Fibroblast of gingiva (primary cell): Measurements from ENCODE around the gene PPDPF.
"Not testable (repeated sequence)": the region's sequence is repeated elsewhere in the genome, so short reads cannot be mapped to it uniquely, and the experiment has no call there.

Source experiments
- DNase-seq: peaks from one replicate; pipeline ENCODE4 v3.0.0-alpha.2; 2011; ENCODE audit warnings: low read depth

PPDPF gene

DNA sequence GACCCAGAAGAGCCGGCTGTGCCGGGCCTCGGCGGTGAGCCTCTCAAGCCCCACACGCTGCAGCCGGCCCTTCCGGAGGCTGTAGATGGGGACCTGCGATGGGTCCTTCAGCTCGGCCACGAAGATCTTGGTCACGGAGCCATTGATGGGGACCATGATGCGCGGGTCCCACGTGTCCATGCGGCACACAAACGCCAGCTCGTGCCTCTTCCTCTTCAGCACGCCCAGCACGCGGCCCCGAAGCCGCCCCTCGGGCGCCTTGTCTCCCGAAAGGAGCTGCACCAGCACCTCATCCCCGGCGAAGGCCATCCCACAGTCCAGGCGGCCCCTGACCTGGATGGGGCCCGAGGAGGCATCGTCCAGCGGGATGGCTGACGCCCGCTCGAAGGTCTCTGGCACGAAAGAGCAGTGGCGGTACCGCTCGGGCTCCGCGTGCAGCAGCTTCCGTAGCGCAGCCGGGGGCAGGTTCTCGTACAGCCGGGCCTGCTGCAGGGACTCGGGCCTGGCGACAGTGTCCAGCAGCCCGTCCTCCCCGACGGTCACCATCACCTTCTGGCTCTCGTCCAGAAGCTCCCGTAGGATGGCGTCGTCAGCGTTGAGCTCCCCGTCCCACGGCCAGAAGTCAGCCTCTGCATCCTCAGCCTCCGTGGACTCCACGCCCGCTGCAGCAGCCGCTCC, 44.6 kb downstream of the PPDPF start:
- DNase-seq, result no peak

DNA sequence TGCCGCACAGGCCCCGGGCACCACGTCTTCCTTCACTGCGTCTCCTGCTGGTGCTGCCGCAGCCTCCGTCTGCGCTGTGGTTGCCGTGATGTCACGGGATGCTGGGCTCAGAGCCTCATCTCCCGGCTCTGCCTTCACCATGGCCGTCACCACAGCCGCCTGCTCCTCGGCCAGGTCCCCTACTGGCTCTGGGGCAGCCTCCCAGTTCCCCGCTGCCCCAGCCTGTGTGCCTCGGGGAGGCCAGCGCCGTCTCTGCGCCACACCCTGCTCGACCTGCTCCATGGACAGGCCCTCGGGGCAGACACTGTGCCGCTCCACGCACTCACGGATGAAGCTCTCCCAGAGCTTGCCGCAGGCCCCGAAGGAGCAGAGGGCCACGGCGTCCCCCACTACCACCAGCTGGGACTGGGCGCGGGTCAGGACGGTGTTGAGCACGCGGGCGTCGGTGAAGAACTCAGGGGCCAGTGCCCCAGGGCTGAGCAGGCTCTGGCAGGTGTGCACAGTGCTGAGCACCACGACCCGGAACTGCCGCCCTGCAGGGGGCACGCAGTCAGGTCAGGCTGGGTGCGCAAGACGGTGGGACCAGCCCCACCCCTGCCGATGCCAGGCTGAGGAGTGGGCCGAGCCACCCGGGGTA, 45.3 kb downstream of the PPDPF start:
- no peak for DNase-seq

DNA sequence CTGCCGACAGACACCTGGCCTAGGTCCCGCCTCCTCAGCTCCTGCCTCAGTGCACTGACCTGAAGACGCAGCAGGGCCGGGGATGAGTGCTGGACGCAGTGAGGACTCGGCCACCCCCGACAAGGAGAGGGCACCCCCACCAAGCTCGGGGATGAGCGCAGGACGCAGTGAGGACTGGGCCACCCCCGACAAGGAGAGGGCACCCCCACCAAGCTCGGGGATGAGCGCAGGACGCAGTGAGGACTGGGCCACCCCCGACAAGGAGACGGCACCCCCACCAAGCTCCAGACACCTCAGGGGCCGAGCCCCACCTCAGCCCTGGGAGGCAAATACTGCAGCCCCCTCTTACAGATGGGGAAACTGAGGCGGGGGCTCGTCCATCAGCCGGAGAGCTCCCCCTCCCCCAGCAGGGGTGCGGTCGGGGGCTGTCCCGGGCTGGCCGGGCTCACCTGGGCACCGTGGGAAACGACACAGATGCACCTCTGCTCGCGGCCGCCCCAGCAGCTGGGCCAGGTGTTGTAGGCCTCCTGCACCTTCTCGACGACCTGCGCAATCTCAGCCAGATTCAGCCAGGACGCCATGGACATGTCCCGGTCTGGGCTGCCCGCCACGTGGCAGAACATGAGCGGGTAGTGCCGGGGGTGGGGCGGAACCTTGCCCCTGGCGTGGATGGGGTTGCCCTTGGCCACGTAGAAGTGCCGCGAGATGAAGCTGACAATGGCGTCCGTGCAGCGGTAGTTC, 46.0 kb downstream of the PPDPF start:
- DNase-seq, result no peak

DNA sequence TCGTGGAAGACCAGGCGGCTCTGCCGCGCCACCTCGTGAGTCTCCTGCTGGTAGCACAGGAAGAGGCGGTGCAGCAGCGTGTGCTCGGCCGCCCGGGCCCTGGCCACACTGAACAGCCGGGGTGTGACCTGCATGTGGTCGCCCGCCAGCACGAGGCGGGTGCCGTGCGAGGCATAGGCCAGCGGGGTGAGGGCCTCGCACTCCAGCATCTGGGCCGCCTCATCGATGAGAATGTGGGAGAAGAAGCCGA, 46.5 kb downstream of the PPDPF start:
- DNase-seq, result no peak

DNA sequence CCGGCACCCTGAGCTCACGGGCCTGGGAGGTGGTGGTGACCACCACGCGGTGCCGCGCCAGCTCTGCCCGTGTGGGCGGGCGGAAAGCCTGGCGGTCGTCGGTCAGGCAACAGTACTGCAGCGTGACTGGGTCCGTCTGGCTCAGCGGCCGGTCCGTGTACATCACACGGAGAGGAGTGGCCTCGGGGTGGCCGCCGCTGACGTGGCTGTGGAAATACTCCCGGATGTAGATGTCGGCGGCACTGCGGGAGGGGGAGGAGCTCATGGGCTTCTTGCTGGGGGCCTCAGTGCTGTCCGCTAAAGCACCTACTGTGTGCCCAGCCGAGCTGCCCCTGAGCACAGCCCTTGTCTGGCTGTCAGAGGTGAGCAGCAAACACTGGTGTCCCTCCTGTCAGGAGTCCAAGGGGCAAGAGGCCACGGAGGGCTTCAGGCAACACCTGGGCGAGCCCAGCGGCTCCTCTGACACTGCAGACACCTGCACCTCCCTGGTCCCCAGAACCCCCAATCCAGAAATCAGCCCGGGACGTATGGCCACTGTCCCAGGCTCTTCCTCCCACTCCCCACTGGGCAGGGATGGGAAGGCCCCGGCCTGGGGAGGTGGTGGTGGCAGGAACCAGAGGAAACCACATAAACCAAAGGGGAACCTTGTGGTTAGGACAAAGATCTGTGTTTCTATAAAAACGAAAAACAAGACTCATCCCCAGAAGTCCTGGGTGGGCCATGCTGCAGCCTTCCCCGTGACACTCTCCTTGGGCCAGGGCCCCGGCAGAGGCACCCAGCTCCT, 47.0 kb downstream of the PPDPF start:
- DNase-seq, result no peak

DNA sequence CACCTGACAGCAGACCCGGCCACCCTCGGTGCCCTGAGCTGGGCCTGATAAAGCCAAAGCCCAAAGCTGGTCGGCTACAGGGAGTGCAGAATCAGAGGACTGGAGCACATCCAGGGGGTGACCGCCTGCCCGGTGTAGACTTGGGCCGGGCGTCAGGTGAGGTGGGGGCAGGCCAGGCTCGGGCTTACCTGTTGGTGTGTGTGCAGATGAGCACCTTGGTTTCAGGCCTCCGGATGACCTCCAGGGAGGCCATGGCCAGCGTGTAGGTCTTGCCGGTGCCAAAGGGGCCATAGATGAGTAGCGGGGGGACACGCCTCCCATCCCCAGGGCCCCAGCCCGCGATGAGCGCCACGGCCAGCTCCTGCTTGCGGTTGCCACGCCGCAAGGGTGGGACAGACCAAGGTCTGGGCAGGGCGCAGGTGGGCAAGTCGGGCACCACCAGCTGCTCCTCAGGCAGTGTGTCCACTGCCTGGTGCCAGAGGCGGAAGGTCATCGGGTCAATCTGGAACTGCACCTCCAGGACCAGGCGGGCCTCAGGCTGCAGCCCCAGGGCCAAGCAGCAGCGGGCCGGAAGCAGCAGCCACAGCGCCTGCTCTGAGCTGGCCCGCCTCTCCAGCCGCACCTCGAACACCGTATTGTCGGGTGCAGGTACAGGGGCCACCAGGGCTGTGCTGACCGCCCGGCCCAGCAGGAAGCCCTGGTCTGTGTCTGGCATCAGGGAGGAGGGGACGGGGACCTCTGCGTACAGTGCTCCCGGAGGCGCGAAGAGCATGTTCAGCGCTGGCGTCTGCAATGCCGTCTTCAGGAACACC, 47.8 kb downstream of the PPDPF start:
- DNase-seq, result no peak

DNA sequence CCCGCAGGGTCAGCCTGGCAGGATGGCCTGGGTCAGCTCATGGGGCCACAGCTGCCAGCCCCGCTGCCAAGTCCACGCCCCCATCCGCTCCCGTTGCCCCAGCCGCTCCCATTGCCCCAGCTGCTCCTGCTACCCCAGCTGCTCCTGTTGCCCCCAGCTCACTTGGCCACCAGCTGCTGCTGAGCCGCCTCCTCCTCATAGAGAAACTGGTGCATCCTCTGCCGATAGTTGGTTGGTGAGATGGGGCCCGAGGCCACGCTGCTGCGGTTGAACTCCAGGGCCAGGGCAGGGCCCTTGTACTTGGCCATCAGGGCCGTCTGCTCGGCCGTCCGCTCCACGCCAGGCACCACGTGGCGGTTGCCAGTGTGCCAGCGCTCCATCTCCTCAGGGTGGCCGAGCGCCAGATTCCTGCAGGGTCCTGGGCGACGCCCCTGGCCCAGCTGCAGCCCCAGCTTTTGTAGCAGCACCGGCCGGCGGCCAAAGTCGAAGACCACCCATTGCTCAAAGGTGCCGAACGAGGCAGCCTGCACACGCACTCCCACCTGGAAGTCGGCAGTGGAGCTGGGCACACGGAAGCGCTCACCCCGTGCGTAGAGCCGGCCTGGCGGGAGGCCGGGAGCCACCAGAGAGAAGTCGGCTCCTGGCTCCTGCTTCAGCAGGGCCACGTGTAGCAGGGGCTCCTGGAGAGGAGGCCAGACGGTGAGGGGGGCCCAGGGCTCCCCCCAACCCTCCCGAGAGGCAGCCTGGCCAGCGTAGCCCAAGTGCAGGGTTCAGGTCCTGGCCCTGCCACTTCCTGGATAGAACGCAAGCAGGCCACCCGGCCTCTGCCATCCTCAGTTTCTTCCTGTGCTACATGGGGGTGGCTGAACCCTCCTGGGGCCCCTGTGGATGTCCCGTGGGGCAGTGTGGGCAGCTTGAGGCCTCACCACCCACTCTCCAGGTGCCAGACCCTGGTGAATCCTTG, 48.7 kb downstream of the PPDPF start:
- DNase-seq, result no peak

DNA sequence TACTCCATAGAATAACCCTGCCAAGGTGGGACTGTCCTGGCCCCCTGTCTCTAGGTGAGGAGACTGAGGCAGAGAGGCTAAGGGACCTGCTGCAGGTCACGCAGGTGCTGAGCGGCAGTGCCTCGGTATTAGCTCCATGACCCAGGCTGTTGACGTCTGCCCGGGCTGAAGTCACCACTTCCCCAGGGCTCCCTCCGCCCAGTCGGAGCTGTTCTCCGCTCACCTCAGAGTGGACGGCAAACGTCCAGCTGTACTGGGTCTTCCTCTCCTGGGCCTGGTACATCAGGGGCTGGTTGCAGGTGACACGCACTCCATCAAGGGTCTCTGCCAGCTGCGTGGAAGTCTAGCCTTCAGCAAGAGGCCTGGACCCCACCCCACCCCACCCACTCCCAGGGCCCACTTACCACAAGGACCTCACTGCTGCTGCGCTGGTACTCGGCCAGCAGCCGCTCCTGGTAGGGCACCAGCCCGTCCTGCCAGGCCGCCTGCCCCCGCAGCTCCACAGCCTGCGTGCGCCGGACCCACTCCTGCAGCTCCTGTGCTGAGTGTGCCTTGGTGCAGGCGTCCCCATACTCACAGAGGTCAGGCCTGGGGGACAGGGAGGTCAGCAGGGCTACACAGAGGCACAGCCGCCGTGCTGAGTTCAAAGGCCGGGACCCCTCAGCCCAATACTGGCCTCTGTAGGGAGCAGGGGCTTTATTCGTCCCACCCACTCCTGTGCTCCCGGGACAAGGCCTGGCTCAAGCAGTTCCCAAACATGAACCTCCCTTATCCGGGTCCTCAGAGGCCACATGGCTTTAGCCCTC, 49.9 kb downstream of the PPDPF start:
- no peak for DNase-seq

DNA sequence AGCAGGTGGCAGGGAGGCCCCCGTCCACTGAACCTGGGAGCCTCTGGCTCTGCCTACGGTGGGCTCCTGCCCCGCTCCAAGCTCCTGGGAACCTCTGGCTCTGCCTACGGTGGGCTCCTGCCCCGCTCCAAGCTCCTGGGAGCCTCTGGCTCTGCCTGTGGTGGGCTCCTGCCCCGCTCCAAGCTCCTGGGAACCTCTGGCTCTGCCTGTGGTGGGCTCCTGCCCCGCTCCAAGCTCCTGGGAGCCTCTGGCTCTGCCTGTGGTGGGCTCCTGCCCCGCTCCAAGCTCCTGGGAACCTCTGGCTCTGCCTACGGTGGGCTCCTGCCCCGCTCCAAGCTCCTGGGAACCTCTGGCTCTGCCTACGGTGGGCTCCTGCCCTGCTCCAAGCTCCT, 50.5 kb downstream of the PPDPF start:
- DNase-seq, result not testable (repeated sequence)
